Cardiac muscle cell (in vitro differentiated cells and primary cell): Measurements from ENCODE around the gene SH3RF3. TPM values are rescaled to one million over a fixed set of nuclear protein-coding genes. Genes with fewer than 3 reads are reported as not detected.

Experiments
- DNase-seq, 2 donors: peaks; one replicate each; pipeline versions ENCODE4 v3.0.0 to v3.0.0-alpha.2; 2010 to 2017; ENCODE audit warnings: low read depth in 1 of 2, low spot score in 1 of 2
- H3K27ac ChIP-seq: fragments of 200-600 bp; sonication (generic); 2 replicates; pipeline ENCODE4 v1.5.1; 2016
- H3K27me3 ChIP-seq: fragments of 200-600 bp; sonication (generic); 2 replicates; pipeline ENCODE4 v1.6.0; 2016; ENCODE audit warnings: control low read depth
- H3K36me3 ChIP-seq: fragments of 200-600 bp; sonication (generic); 2 replicates; pipeline ENCODE4 v1.5.1; 2016; ENCODE audit warnings: control low read depth
- H3K4me1 ChIP-seq: fragments of 200-600 bp; sonication (generic); 2 replicates; pipeline ENCODE4 v1.8.1; 2017; ENCODE audit warnings: low read depth, mild to moderate bottlenecking, mixed run types
- H3K4me3 ChIP-seq: fragments of 200-600 bp; sonication (generic); 2 replicates; pipeline ENCODE4 v1.5.1; 2016; ENCODE audit warnings: mild to moderate bottlenecking
- H3K9me3 ChIP-seq: fragments of 200-600 bp; sonication (generic); 2 replicates; pipeline ENCODE4 v1.5.1; 2017; ENCODE audit warnings: low read depth, mild to moderate bottlenecking, control low read depth
- CTCF ChIP-seq: IDR thresholded peaks from 2 replicates; pipeline ENCODE4 v1.5.1; 2012; ENCODE audit warnings: low read depth, mild to moderate bottlenecking, low read length
- polyA plus RNA-seq: library from polyadenylated mRNA; unstranded; fragments of >200 nt; fragmentation: Nextera tagmentation; extraction: Ambion mirVana; gene quantifications from 2 replicates; pipeline ENCODE4 v1.2.1, GENCODE V29; 2016
- total RNA-seq: library from RNA; depleted of rRNA; stranded (reverse); fragments of >200 nt; gene quantifications from 2 replicates; pipeline ENCODE4 v1.2.3, GENCODE V29; 2016

The SH3RF3 gene
- total and polyA plus RNA-seq, 2 experiments from 2014 or later, result 1.2 to 1.7 TPM

- Histone ChIP-seq H3K4me1 (no peaks in the 10 kb centered on the region), H3K27me3 (peaks cover 3% of the 10 kb centered on the region), H3K27ac (no peak overlapping the region), H3K4me3 (no peak overlapping the region), H3K36me3 (no peaks in the 10 kb centered on the region), H3K9me3 (no peaks in the 10 kb centered on the region)
- TF ChIP-seq CTCF, result peak; percentile 12
- DNase-seq, result peak in 1 of 2 donors; percentile 18
Measured at GRCh38 chr2:109396202-109397180, 267.5 kb downstream of the SH3RF3 start.

GRCh38 chr2:109397893-109398292 lies 268.9 kb downstream of the SH3RF3 start:
- Histone ChIP-seq H3K4me3 (no peak overlapping the region), H3K36me3 (no peaks in the 10 kb centered on the region), H3K27me3 (peaks cover 3% of the 10 kb centered on the region), H3K9me3 (no peaks in the 10 kb centered on the region), H3K27ac (no peak overlapping the region), H3K4me1 (no peaks in the 10 kb centered on the region)
- DNase-seq, result no peak
- TF ChIP-seq CTCF, result no peak

- TF ChIP-seq CTCF, result no peak
- Histone ChIP-seq H3K27ac (no peak overlapping the region), H3K4me1 (no peaks in the 10 kb centered on the region), H3K9me3 (no peaks in the 10 kb centered on the region), H3K4me3 (no peak overlapping the region), H3K36me3 (no peaks in the 10 kb centered on the region), H3K27me3 (peaks cover 3% of the 10 kb centered on the region)
- no peak for DNase-seq
Measured at GRCh38 chr2:109398366-109399015, 269.5 kb downstream of the SH3RF3 start.

GRCh38 chr2:109399066-109399465 lies 270.1 kb downstream of the SH3RF3 start:
- H3K4me3 ChIP-seq, result no peak overlapping the region
- no peaks in the 10 kb centered on the region for H3K4me1 ChIP-seq
- no peaks in the 10 kb centered on the region for H3K36me3 ChIP-seq
- no peak overlapping the region for H3K27ac ChIP-seq
- H3K9me3 ChIP-seq, result no peaks in the 10 kb centered on the region
- no peak for TF ChIP-seq CTCF
- peak in 1 of 2 donors; percentile 43 for DNase-seq
- H3K27me3 ChIP-seq, result peaks cover 3% of the 10 kb centered on the region

- no peaks in the 10 kb centered on the region for H3K4me1 ChIP-seq
- no peaks in the 10 kb centered on the region for H3K27me3 ChIP-seq
- H3K4me3 ChIP-seq, result no peak overlapping the region
- H3K27ac ChIP-seq, result no peak overlapping the region
- DNase-seq, result no peak
- H3K36me3 ChIP-seq, result no peaks in the 10 kb centered on the region
- H3K9me3 ChIP-seq, result no peaks in the 10 kb centered on the region
- TF ChIP-seq CTCF, result no peak
Measured at GRCh38 chr2:109400102-109400501, 271.1 kb downstream of the SH3RF3 start.
